Measurements from ENCODE around the gene MCF2L. TPM values are rescaled to one million over a fixed set of nuclear protein-coding genes. Genes with fewer than 3 reads are reported as not detected.
A peak's percentile ranks its signal among the peaks of the same experiment; 100 is the strongest.
"Not testable (repeated sequence)": the region's sequence is repeated elsewhere in the genome, so short reads cannot be mapped to it uniquely, and the experiment has no call there.

Gene MCF2L
- total RNA-seq, 1 donor from 2014 or later: 6.7 TPM

DNA sequence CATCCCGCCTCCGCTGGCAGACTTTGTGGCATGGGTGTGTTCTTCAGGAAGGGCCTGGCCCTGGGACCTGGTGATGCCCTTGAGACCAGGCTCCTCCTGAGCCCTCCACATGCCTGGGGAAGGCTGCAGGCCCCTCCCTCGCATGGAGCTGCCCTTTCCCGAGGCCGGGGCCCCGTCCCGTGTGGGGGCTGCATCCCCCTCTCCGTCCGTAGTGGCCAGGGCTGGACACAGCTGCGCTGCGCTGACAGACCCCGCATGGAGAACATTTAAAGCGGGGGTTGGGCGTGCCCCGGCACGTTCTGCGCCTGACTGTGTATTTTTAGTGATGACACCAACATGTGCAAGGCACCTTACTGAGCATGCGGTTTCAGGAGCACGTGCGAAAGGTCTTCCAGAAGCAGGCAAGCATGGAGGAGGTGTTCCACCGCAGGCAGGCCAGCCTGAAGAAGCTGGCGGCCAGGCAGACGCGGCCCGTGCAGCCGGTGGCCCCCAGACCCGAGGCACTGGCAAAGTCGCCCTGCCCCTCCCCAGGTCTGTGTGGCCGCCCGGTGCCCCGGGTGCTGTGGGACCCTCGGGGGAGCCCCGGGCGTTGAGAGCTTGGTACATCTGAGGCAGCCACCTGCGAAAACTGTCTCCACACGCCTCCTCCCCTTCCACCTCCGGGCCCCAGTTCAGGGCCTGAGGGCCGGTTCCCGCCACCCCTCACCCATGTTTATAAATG lies 107.8 kb downstream of the MCF2L start:
- Mint-ChIP-seq H3K4me3 (ENCODE audit: unreplicated experiment) (no peak overlapping the region), H3K27ac (ENCODE audit: unreplicated experiment) (no peak overlapping the region), H3K36me3 (ENCODE audit: low read depth) (peaks cover 7% of the 10 kb centered on the region), H3K9me3 (ENCODE audit: low read depth) (peaks cover 11% of the 10 kb centered on the region), H3K27me3 (ENCODE audit: low read depth) (peaks cover 6% of the 10 kb centered on the region), H3K4me1 (ENCODE audit: low read depth) (no peaks in the 10 kb centered on the region)
- TF ChIP-seq CTCF (IDR thresholded peaks at IDR 0.05): no peak
- peak; percentile 83 for DNase-seq (ENCODE audit: low spot score)

- no peak overlapping the region for H3K4me3 Mint-ChIP-seq (ENCODE audit: unreplicated experiment)
- H3K36me3 Mint-ChIP-seq (ENCODE audit: low read depth): peaks cover 5% of the 10 kb centered on the region
- no peak overlapping the region for H3K27ac Mint-ChIP-seq (ENCODE audit: unreplicated experiment)
- no peaks in the 10 kb centered on the region for H3K4me1 Mint-ChIP-seq (ENCODE audit: low read depth)
- H3K9me3 Mint-ChIP-seq (ENCODE audit: low read depth): peaks cover 5% of the 10 kb centered on the region
- H3K27me3 Mint-ChIP-seq (ENCODE audit: low read depth): peaks cover 6% of the 10 kb centered on the region
- TF ChIP-seq CTCF (IDR thresholded peaks at IDR 0.05): no peak
- DNase-seq (ENCODE audit: low spot score): peak; percentile 63
Measured at GRCh38 chr13:113077566-113077952, 108.5 kb downstream of the MCF2L start.

DNA sequence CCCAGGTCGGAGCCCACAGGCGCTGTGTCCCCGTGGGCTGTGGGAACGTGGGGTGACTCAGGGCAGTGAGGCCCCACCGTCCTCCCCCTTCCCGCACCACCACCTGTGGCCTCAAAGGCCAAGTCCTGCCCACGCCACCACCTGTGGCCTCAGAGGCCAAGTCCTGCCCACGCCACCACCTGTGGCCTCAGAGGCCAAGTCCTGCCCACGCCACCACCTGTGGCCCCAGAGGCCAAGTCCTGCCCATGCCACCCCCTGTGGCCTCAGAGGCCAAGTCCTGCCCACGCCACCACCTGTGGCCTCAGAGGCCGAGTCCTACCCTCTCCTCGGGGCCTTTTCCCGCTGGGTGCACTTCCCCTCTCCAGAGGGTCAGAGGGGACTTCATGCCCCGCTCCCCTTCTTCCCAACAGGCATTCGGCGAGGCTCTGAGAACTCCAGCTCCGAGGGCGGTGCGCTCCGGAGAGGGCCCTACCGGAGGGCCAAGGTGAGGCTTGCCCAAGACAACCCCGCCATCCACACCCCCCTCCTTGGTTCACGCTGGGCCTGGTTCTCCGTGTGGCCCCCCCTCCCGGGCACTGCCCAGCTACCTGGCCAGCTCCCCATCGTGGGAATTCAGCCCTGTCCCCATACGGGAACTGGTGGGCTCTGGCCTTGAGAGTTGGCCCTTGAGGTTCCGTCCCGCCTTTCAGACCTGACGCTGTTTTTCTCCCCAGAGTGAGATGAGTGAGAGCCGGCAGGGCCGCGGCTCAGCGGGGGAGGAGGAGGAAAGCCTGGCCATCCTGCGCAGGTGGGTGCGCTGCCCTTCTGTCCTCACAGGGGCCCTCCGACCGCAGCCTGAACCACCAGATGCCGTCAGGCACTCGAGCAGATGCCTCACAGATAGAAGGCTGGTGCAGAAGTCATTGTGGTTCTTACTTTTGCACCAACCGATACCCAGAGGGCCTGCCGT lies 109.2 kb downstream of the MCF2L start:
- Mint-ChIP-seq H3K27me3 (ENCODE audit: low read depth) (peaks cover 6% of the 10 kb centered on the region), H3K9me3 (ENCODE audit: low read depth) (no peaks in the 10 kb centered on the region), H3K4me3 (ENCODE audit: unreplicated experiment) (no peak overlapping the region), H3K36me3 (ENCODE audit: low read depth) (peaks cover 5% of the 10 kb centered on the region), H3K4me1 (ENCODE audit: low read depth) (no peaks in the 10 kb centered on the region), H3K27ac (ENCODE audit: unreplicated experiment) (no peak overlapping the region)
- no peak for TF ChIP-seq CTCF (IDR thresholded peaks at IDR 0.05)
- DNase-seq (ENCODE audit: low spot score): peak; percentile 79

GRCh38 chr13:113078902-113079780 lies 110.1 kb downstream of the MCF2L start:
- no peak for TF ChIP-seq CTCF (IDR thresholded peaks at IDR 0.05)
- Mint-ChIP-seq H3K27me3 (ENCODE audit: low read depth) (peaks cover 6% of the 10 kb centered on the region), H3K4me1 (ENCODE audit: low read depth) (no peaks in the 10 kb centered on the region), H3K36me3 (ENCODE audit: low read depth) (peaks cover 3% of the 10 kb centered on the region), H3K27ac (ENCODE audit: unreplicated experiment) (no peak overlapping the region), H3K4me3 (ENCODE audit: unreplicated experiment) (no peak overlapping the region), H3K9me3 (ENCODE audit: low read depth) (no peaks in the 10 kb centered on the region)
- DNase-seq (ENCODE audit: low spot score): peak; percentile 62

DNA sequence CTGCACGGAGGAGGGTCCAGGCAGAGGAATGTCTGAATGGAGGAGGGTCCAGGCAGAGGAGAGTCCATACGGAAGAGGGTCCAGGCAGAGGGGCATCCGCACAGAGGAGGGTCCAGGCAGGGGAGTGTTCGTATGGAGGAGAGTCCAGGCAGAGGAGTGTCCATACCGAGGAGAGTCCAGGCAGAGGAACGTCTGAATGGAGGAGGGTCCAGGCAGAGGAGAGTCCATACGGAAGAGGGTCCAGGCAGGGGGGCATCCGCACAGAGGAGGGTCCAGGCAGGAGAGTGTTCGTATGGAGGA lies 110.7 kb downstream of the MCF2L start:
- DNase-seq (ENCODE audit: low spot score): peak; percentile 74
- not testable (repeated sequence) for H3K9me3 Mint-ChIP-seq (ENCODE audit: low read depth); H3K27me3 Mint-ChIP-seq (ENCODE audit: low read depth); H3K4me3 Mint-ChIP-seq (ENCODE audit: unreplicated experiment); H3K36me3 Mint-ChIP-seq (ENCODE audit: low read depth); H3K4me1 Mint-ChIP-seq (ENCODE audit: low read depth); H3K27ac Mint-ChIP-seq (ENCODE audit: unreplicated experiment)

Data from chondrocyte (in vitro differentiated cells).